ENCODE measurements around the gene ITGA8.

ITGA8 gene

DNA sequence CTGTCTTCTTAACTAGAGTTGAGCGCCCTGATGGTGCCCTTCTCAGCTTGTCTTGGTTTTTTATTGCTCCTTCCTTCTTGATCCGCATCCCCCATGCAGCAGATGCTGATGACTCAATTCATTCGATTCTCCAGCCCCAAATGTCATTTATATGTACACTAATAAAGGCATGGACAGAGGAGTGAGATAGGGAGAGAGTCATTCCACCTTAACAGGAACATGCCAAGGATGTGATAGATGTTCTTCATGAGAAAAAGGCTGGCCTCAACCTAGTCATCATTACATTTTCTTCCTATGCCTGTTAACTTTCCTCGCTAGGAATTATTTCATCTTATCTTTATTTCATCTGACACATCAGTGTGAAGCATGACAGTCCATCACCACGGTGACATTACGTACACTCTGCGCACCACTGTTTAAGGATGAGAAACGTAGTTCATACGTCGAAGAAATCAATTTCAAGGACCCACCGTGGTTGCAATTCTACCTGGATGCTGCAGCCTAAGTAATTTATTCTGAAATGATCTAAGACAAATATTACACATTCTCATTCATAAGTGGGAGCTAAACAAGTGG is 198.3 kb downstream of the ITGA8 start:
- Histone ChIP-seq H3K27me3 (no peaks in the 10 kb centered on the region), H3K36me3 (peaks cover 15 to 43% (median 21%) of the 10 kb centered on the region in 3 donors), H3K27ac (no peak overlapping the region), H3K9me3 (no peaks in the 10 kb centered on the region), H3K4me3 (no peak overlapping the region), H3K4me1 (peaks cover 0 to 13% (median 0%) of the 10 kb centered on the region in 4 donors)
- no peak for DNase-seq
- intact Hi-C loops (cut with DNase I; ENCODE audit: low total_unique reads): no loop called here
- TF ChIP-seq, protein P1, sequence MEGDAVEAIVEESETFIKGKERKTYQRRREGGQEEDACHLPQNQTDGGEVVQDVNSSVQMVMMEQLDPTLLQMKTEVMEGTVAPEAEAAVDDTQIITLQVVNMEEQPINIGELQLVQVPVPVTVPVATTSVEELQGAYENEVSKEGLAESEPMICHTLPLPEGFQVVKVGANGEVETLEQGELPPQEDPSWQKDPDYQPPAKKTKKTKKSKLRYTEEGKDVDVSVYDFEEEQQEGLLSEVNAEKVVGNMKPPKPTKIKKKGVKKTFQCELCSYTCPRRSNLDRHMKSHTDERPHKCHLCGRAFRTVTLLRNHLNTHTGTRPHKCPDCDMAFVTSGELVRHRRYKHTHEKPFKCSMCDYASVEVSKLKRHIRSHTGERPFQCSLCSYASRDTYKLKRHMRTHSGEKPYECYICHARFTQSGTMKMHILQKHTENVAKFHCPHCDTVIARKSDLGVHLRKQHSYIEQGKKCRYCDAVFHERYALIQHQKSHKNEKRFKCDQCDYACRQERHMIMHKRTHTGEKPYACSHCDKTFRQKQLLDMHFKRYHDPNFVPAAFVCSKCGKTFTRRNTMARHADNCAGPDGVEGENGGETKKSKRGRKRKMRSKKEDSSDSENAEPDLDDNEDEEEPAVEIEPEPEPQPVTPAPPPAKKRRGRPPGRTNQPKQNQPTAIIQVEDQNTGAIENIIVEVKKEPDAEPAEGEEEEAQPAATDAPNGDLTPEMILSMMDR (IDR thresholded peaks at IDR 0.05): no peak

DNA sequence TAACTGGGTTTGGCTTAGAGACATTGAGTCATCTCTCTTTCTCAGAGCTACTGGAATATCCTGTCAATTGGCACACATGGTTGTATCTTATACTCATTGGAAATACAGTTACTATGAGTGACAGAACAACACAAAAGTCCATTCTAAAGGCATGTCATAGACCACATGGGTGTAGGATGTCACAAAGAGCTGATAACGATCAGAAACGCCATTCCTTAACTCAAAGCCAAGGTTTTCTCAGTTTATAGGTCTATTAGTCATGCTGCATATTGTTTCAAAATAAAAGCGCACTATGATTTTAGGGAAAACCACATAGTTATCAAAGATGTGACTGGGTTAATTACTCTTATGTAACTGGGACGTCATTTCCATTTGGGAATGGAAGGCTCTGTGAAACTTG is 201.5 kb downstream of the ITGA8 start:
- intact Hi-C loops (cut with DNase I; ENCODE audit: low total_unique reads): no loop called here
- Histone ChIP-seq H3K4me3 (no peak overlapping the region), H3K27ac (no peak overlapping the region), H3K27me3 (no peaks in the 10 kb centered on the region), H3K9me3 (no peaks in the 10 kb centered on the region), H3K36me3 (peaks cover 20 to 48% (median 26%) of the 10 kb centered on the region in 3 donors), H3K4me1 (peaks cover 0 to 9% (median 0%) of the 10 kb centered on the region in 4 donors)
- TF ChIP-seq, protein P1 (IDR thresholded peaks at IDR 0.05): no peak
- DNase-seq: no peak

DNA sequence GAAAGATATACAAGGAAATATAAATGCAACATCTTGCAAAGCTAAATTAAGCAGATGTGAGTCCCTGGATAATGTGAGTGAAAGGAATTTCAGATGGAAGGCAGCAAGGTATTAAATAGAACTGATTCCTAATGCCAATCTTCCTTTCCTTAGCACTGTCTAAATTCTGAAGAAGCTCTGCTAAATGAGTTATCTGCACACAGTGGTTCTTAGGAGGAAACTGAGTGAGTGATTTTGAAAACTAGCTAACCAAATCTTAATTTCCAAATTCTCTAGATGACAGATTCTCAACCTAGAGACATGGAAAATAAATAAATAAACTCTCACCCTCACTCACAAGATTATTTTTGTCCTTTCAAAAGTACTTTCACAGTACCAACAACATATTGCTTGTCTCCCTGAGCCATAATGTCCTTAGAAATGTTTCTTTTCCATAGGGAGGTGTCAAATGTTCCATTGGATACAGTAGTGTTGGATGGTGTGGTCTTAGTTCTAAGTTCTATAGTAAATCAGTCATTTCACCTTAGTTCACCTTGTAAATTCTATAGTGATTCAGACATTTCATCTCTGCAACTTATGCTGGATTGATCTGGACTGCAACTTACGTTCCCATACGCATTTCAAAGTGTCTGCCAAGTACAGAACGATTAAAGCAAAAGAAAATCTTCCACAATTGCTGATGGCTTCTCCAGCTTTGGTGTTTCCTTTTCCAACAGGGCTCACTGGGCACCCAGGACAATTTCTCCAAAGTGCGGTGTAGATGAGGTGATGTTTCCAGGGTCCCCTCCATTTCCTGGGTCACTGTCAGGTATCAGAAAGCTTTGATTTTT is 203.3 kb downstream of the ITGA8 start:
- Histone ChIP-seq H3K36me3 (peaks cover 20 to 44% (median 26%) of the 10 kb centered on the region in 3 donors), H3K4me1 (peaks cover 0 to 9% (median 0%) of the 10 kb centered on the region in 4 donors), H3K4me3 (no peak overlapping the region), H3K27me3 (no peaks in the 10 kb centered on the region), H3K9me3 (no peaks in the 10 kb centered on the region), H3K27ac (no peak overlapping the region)
- intact Hi-C loops (cut with DNase I; ENCODE audit: low total_unique reads): no loop called here
- DNase-seq: no peak
- TF ChIP-seq, protein P1 (IDR thresholded peaks at IDR 0.05): no peak

DNA sequence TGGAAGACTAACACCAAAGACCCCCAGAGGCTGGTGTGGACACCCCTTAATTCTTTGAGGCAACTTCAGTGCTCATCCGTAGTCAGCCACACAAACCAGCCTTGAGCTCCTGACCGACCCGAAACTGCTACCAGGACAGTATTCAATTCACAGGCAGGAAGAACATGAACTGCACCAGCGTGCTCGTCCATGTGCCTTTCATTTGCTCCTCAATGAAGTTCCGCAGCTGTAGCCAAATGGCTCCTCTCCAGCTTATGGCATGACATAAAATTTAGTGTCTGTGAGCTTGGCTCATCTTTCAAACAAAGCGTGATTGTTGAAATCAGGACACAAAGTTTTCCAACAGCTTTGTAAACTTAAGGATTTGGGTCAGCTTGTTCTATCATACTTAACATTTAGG is 204.5 kb downstream of the ITGA8 start:
- no peak for DNase-seq
- Histone ChIP-seq H3K4me3 (no peak overlapping the region), H3K4me1 (peaks cover 0 to 9% (median 0%) of the 10 kb centered on the region in 4 donors), H3K27ac (no peak overlapping the region), H3K9me3 (no peaks in the 10 kb centered on the region), H3K27me3 (no peaks in the 10 kb centered on the region), H3K36me3 (peaks cover 20 to 39% (median 23%) of the 10 kb centered on the region in 3 donors)
- intact Hi-C loops (cut with DNase I; ENCODE audit: low total_unique reads): no loop called here
- TF ChIP-seq, protein P1 (IDR thresholded peaks at IDR 0.05): no peak

DNA sequence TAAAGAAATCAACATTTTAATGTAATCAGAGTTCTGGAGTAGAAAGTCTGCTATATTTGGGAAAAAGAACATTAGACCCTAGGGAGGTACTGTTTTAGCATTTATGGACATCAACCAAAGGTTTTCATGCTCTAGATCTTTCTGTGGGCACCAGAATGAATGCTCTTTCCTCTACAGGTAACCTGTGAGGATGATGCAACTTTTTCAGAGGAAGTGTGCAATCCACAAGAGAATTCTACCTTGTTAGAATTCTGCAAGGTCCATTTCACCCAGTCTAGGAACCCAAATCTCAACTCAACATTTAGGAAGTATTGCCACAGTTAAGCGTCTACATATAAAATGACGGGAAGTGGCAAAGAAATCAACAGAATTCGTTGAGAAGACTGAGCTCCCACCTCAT is 208.8 kb downstream of the ITGA8 start:
- TF ChIP-seq, protein P1 (IDR thresholded peaks at IDR 0.05): no peak
- no peak for DNase-seq
- Histone ChIP-seq H3K27me3 (no peaks in the 10 kb centered on the region), H3K36me3 (peaks cover under 1 to 11% (median under 1%) of the 10 kb centered on the region in 3 donors), H3K9me3 (no peaks in the 10 kb centered on the region), H3K27ac (no peak overlapping the region), H3K4me3 (no peak overlapping the region), H3K4me1 (no peaks in the 10 kb centered on the region)
- intact Hi-C loops (cut with DNase I; ENCODE audit: low total_unique reads): no loop called here
